ENCODE results near the gene GRK4. TPM values are rescaled to one million over a fixed set of nuclear protein-coding genes. Genes with fewer than 3 reads are reported as not detected.

The GRK4 gene
- total RNA-seq, 3 donors from 2014 or later = 3.8 to 6.9 (median 5.8) TPM

- DNase-seq (ENCODE audit: low spot score in 2 of 2) = no peak
- no peak overlapping the region for H3K4me3 ChIP-seq
- intact Hi-C loops (cut with DNase I; ENCODE audit: low total_unique reads) = no loop called here
- no peaks in the 10 kb centered on the region for H3K27me3 ChIP-seq
- H3K9me3 ChIP-seq = no peaks in the 10 kb centered on the region
- TF ChIP-seq POLR2AphosphoS5 (IDR thresholded peaks at IDR 0.05) (no peak), POLR2A (IDR thresholded peaks at IDR 0.05) (no peak), CTCF (IDR thresholded peaks at IDR 0.05) (no peak)
- H3K27ac ChIP-seq = no peak overlapping the region
- H3K36me3 ChIP-seq = no peaks in the 10 kb centered on the region
- H3K4me1 ChIP-seq = peaks cover 7 to 22% of the 10 kb centered on the region in 2 donors
Observed at GRCh38 chr4:2938906-2939305, 24.5 kb upstream of the GRK4 start.

- H3K9me3 ChIP-seq = no peaks in the 10 kb centered on the region
- DNase-seq (ENCODE audit: low spot score in 2 of 2) = peak; percentile 15 to 49
- H3K4me1 ChIP-seq = peaks cover 7 to 22% of the 10 kb centered on the region in 2 donors
- H3K27ac ChIP-seq = no peak overlapping the region
- TF ChIP-seq CTCF (IDR thresholded peaks at IDR 0.05) (no peak), POLR2AphosphoS5 (IDR thresholded peaks at IDR 0.05) (no peak), POLR2A (IDR thresholded peaks at IDR 0.05) (no peak)
- H3K36me3 ChIP-seq = no peaks in the 10 kb centered on the region
- no peak overlapping the region for H3K4me3 ChIP-seq
- no peaks in the 10 kb centered on the region for H3K27me3 ChIP-seq
- intact Hi-C loops (cut with DNase I; ENCODE audit: low total_unique reads) = no loop called here
Observed at GRCh38 chr4:2939383-2940243, 23.8 kb upstream of the GRK4 start.

GRCh38 chr4:2940267-2941137 is 22.9 kb upstream of the GRK4 start:
- H3K27me3 ChIP-seq = no peaks in the 10 kb centered on the region
- TF ChIP-seq CTCF (IDR thresholded peaks at IDR 0.05) (no peak), POLR2A (IDR thresholded peaks at IDR 0.05) (no peak)
- intact Hi-C loops (cut with DNase I; ENCODE audit: low total_unique reads) = no loop called here
- no peak overlapping the region for H3K27ac ChIP-seq
- DNase-seq (ENCODE audit: low spot score in 2 of 2) = peak; percentile 15 to 47
- H3K4me1 ChIP-seq = peaks cover 5 to 19% of the 10 kb centered on the region in 2 donors
- H3K9me3 ChIP-seq = no peaks in the 10 kb centered on the region
- H3K36me3 ChIP-seq = no peaks in the 10 kb centered on the region
- H3K4me3 ChIP-seq = no peak overlapping the region

GRCh38 chr4:2941138-2942036 is 22.0 kb upstream of the GRK4 start:
- TF ChIP-seq POLR2A (IDR thresholded peaks at IDR 0.05) = no peak
- Histone ChIP-seq H3K27ac (no peak overlapping the region), H3K4me1 (peaks cover 0 to 10% of the 10 kb centered on the region in 2 donors), H3K9me3 (no peaks in the 10 kb centered on the region), H3K36me3 (no peaks in the 10 kb centered on the region), H3K4me3 (no peak overlapping the region), H3K27me3 (no peaks in the 10 kb centered on the region)
- peak in 1 of 2 donors; percentile 46 for DNase-seq (ENCODE audit: low spot score in 2 of 2)
- intact Hi-C loops (cut with DNase I; ENCODE audit: low total_unique reads) = no loop called here

GRCh38 chr4:2942037-2942531 is 21.3 kb upstream of the GRK4 start:
- H3K9me3 ChIP-seq = no peaks in the 10 kb centered on the region
- H3K4me1 ChIP-seq = peaks cover 0 to 3% of the 10 kb centered on the region in 2 donors
- intact Hi-C loops (cut with DNase I; ENCODE audit: low total_unique reads) = no loop called here
- no peaks in the 10 kb centered on the region for H3K36me3 ChIP-seq
- peak in 1 of 2 donors; percentile 15 for DNase-seq (ENCODE audit: low spot score in 2 of 2)
- peak overlapping the region in 1 of 2 donors; percentile 27 for H3K27ac ChIP-seq
- no peaks in the 10 kb centered on the region for H3K27me3 ChIP-seq
- H3K4me3 ChIP-seq = no peak overlapping the region
- TF ChIP-seq POLR2AphosphoS5 (IDR thresholded peaks at IDR 0.05) = no peak
- TF ChIP-seq POLR2A (IDR thresholded peaks at IDR 0.05) = no peak
- no peak for TF ChIP-seq CTCF (IDR thresholded peaks at IDR 0.05)

Measured in breast epithelium (tissue), 4 donors.